H9 (cell line): ENCODE results near the gene LETM1. TPM values are rescaled to one million over a fixed set of nuclear protein-coding genes. Genes with fewer than 3 reads are reported as not detected.

ENCODE experiments used
- DNase-seq: peaks from one replicate; pipeline ENCODE4 v3.0.0-alpha.2; 2017
- H2AFZ ChIP-seq: one replicate; pipeline ENCODE4 v1.6.1; 2013; ENCODE audit warnings: mild to moderate bottlenecking, low read length, control low read depth, moderate library complexity
- H2AK5ac ChIP-seq: 2 replicates; pipeline ENCODE4 v1.6.1; 2013; ENCODE audit warnings: low read length, control low read depth, mixed read lengths; ENCODE audit not compliant: insufficient read length
- H2BK120ac ChIP-seq: one replicate; pipeline ENCODE4 v1.6.1; 2013; ENCODE audit warnings: low read depth, mild to moderate bottlenecking, low read length, control low read depth, inconsistent platforms; ENCODE audit not compliant: poor library complexity, severe bottlenecking
- H2BK12ac ChIP-seq: 2 replicates; pipeline ENCODE4 v1.6.1; 2013; ENCODE audit warnings: low read length, control low read depth, mixed read lengths, low read depth; ENCODE audit not compliant: insufficient read length
- H2BK15ac ChIP-seq: 2 replicates; pipeline ENCODE4 v1.6.1; 2013; ENCODE audit warnings: low read depth, low read length, control low read depth
- H2BK20ac ChIP-seq: one replicate; pipeline ENCODE4 v1.6.1; 2013; ENCODE audit warnings: low read depth, mild to moderate bottlenecking, low read length, control low read depth, inconsistent platforms; ENCODE audit not compliant: poor library complexity, severe bottlenecking
- H2BK5ac ChIP-seq: 2 replicates; pipeline ENCODE4 v1.6.1; 2013; ENCODE audit warnings: low read length, control low read depth, mixed read lengths; ENCODE audit not compliant: insufficient read length
- H3K14ac ChIP-seq: 2 replicates; pipeline ENCODE4 v1.6.1; 2013; ENCODE audit warnings: low read length, control low read depth; ENCODE audit not compliant: insufficient read depth
- H3K18ac ChIP-seq: 2 replicates; pipeline ENCODE4 v1.6.1; 2013; ENCODE audit warnings: low read depth, mild to moderate bottlenecking, mixed read lengths, low read length, control low read depth; ENCODE audit not compliant: insufficient read length
- H3K23ac ChIP-seq: 2 replicates; pipeline ENCODE4 v1.6.1; 2013; ENCODE audit warnings: low read length, control low read depth, mixed read lengths, low read depth; ENCODE audit not compliant: insufficient read length
- H3K23me2 ChIP-seq: 2 replicates; pipeline ENCODE4 v1.6.1; 2013; ENCODE audit warnings: low read depth, mild to moderate bottlenecking, mixed read lengths, low read length, control low read depth; ENCODE audit not compliant: insufficient read length, poor library complexity, severe bottlenecking
- H3K27ac ChIP-seq: 2 replicates; pipeline ENCODE4 v1.5.1; 2013; ENCODE audit warnings: low read length, control low read depth, mixed read lengths, low read depth; ENCODE audit not compliant: insufficient read length
- H3K27me3 ChIP-seq: 2 replicates; pipeline ENCODE4 v1.6.1; 2013; ENCODE audit warnings: low read length, control low read depth, inconsistent platforms; ENCODE audit not compliant: insufficient read depth
- H3K4ac ChIP-seq: 2 replicates; pipeline ENCODE4 v1.6.1; 2013; ENCODE audit warnings: low read depth, mild to moderate bottlenecking, control low read depth, inconsistent platforms, low read length, moderate library complexity
- H3K4me1 ChIP-seq: 2 replicates; pipeline ENCODE4 v1.6.1; 2013; ENCODE audit warnings: low read length, control low read depth, inconsistent platforms; ENCODE audit not compliant: insufficient read depth
- H3K4me2 ChIP-seq: 2 replicates; pipeline ENCODE4 v1.6.1; 2013; ENCODE audit warnings: low read length, control low read depth, mixed read lengths; ENCODE audit not compliant: insufficient read length, insufficient read depth
- H3K56ac ChIP-seq: 2 replicates; pipeline ENCODE4 v1.6.1; 2013; ENCODE audit warnings: low read depth, mild to moderate bottlenecking, mixed read lengths, low read length, control low read depth; ENCODE audit not compliant: insufficient read length
- H3K79me1 ChIP-seq: 2 replicates; pipeline ENCODE4 v1.6.1; 2013; ENCODE audit warnings: low read depth, mild to moderate bottlenecking, moderate library complexity, low read length, control low read depth, inconsistent platforms; ENCODE audit not compliant: insufficient read depth, poor library complexity, severe bottlenecking
- H3K79me2 ChIP-seq: 2 replicates; pipeline ENCODE4 v1.6.1; 2013; ENCODE audit warnings: low read length, control low read depth, inconsistent platforms; ENCODE audit not compliant: insufficient read depth
- H3K9ac ChIP-seq: 2 replicates; pipeline ENCODE4 v1.6.1; 2013; ENCODE audit warnings: low read length, control low read depth, mixed read lengths; ENCODE audit not compliant: insufficient read length; ENCODE audit errors: extremely low read depth
- H3K9me3 ChIP-seq: one replicate; pipeline ENCODE4 v1.6.1; 2013; ENCODE audit warnings: low read depth, low read length, inconsistent platforms; ENCODE audit not compliant: control insufficient read depth
- H3T11ph ChIP-seq: one replicate; pipeline ENCODE4 v1.6.1; 2013; ENCODE audit warnings: mild to moderate bottlenecking, low read length, control low read depth, inconsistent platforms
- H4K20me1 ChIP-seq: one replicate; pipeline ENCODE4 v1.6.1; 2013; ENCODE audit not compliant: control insufficient read depth, insufficient read length, insufficient read depth
- H4K5ac ChIP-seq: 2 replicates; pipeline ENCODE4 v1.6.1; 2013; ENCODE audit warnings: low read depth, mild to moderate bottlenecking, mixed read lengths, low read length, control low read depth; ENCODE audit not compliant: insufficient read length
- H4K8ac ChIP-seq: replicated peaks from 2 replicates; pipeline ENCODE4 v1.6.1; 2013; ENCODE audit warnings: low read length, control low read depth, mixed read lengths, low read depth; ENCODE audit not compliant: insufficient read length
- H4K91ac ChIP-seq: 2 replicates; pipeline ENCODE4 v1.6.1; 2013; ENCODE audit warnings: low read depth, mild to moderate bottlenecking, moderate library complexity, mixed read lengths, low read length, control low read depth; ENCODE audit not compliant: insufficient read length
- H3K27ac Mint-ChIP-seq, 3 experiments: 2 replicates in 2 of 3; 3 replicates in 1 of 3; pipeline ENCODE4 v1.8.0; 2020 to 2021; ENCODE audit warnings: mixed read lengths in 3 of 3, mild to moderate bottlenecking in 1 of 3, moderate library complexity in 1 of 3
- H3K27me3 Mint-ChIP-seq: 2 replicates; pipeline ENCODE4 v1.8.0; 2021; ENCODE audit warnings: low read depth, mild to moderate bottlenecking, moderate library complexity, mixed read lengths
- H3K36me3 Mint-ChIP-seq, 3 experiments: 2 replicates in 2 of 3; 3 replicates in 1 of 3; pipeline ENCODE4 v1.8.0; 2020 to 2021; ENCODE audit warnings: low read depth in 3 of 3, mixed read lengths in 3 of 3; ENCODE audit not compliant: insufficient read depth in 1 of 3
- H3K4me1 Mint-ChIP-seq, 2 experiments: 2 replicates each; pipeline ENCODE4 v1.8.0; 2020; ENCODE audit warnings: mixed read lengths in 2 of 2
- H3K4me3 Mint-ChIP-seq, 2 experiments: 2 replicates in 1 of 2; 3 replicates in 1 of 2; pipeline ENCODE4 v1.8.0; 2020 to 2021; ENCODE audit warnings: mild to moderate bottlenecking in 2 of 2, mixed read lengths in 2 of 2, moderate library complexity in 1 of 2
- H3K9me3 Mint-ChIP-seq, 2 experiments: 2 replicates in 1 of 2; 3 replicates in 1 of 2; pipeline ENCODE4 v1.8.0; 2020; ENCODE audit warnings: mild to moderate bottlenecking in 2 of 2, mixed read lengths in 2 of 2, moderate library complexity in 1 of 2
- WGBS: extraction: QIAGEN DNeasy Blood & Tissue Kit; methylation state at CpG from one replicate; pipeline ENCODE4 v1.1.7; 2013; ENCODE audit warnings: missing lambda C conversion rate, low lambda C conversion rate, mixed read lengths; ENCODE audit not compliant: insufficient read length; ENCODE audit errors: extremely low coverage; 5-methylcytosine and 5-hydroxymethylcytosine counted together
- total RNA-seq: library from RNA; stranded (reverse); gene quantifications from 2 replicates; pipeline ENCODE4 v1.2.1, GENCODE V29; 2021
- TF ChIP-seq, protein P1 (sequence below): fragments of 200-600 bp; sonication (generic); conservative IDR thresholded peaks from 3 replicates; pipeline ENCODE4 v1.8.0; 2021; ENCODE audit warnings: antibody characterized with exemption, mild to moderate bottlenecking

LETM1 gene
- total RNA-seq, 1 experiment from 2014 or later: 43.4 TPM

DNA sequence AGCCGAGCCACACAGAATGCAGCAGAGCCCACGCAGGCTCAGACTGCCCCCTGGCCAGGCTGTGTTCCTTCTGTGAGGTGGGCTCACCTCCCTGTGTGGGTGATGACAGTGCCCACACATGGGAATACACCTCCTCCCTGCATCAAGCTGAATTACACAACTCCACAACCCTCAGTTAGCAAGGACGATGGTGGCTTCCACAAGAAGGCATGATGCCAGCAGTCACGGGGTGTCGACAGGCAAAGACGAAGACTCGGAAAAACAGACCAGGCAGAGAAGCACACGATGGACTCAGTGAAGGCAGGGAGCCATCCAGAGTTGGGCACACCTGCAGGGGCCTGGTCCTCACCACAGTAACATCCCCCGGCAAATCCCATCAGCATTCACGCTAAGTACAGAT is 12.1 kb downstream of the LETM1 start:
- TF ChIP-seq, protein P1, sequence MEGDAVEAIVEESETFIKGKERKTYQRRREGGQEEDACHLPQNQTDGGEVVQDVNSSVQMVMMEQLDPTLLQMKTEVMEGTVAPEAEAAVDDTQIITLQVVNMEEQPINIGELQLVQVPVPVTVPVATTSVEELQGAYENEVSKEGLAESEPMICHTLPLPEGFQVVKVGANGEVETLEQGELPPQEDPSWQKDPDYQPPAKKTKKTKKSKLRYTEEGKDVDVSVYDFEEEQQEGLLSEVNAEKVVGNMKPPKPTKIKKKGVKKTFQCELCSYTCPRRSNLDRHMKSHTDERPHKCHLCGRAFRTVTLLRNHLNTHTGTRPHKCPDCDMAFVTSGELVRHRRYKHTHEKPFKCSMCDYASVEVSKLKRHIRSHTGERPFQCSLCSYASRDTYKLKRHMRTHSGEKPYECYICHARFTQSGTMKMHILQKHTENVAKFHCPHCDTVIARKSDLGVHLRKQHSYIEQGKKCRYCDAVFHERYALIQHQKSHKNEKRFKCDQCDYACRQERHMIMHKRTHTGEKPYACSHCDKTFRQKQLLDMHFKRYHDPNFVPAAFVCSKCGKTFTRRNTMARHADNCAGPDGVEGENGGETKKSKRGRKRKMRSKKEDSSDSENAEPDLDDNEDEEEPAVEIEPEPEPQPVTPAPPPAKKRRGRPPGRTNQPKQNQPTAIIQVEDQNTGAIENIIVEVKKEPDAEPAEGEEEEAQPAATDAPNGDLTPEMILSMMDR: no peak
- H4K20me1 ChIP-seq: no peaks in the 10 kb centered on the region
- no peak overlapping the region for H2BK120ac ChIP-seq
- H2BK5ac ChIP-seq: no peak overlapping the region
- H4K8ac ChIP-seq: no peak overlapping the region
- no peak overlapping the region for H3K4ac ChIP-seq
- H3K9ac ChIP-seq: no peak overlapping the region
- H3T11ph ChIP-seq: no peak overlapping the region
- H3K79me2 ChIP-seq: no peaks in the 10 kb centered on the region
- DNase-seq: no peak
- no peak overlapping the region for H3K4me2 ChIP-seq
- H2AK5ac ChIP-seq: no peak overlapping the region
- no peak overlapping the region for H3K14ac ChIP-seq
- H3K4me3 Mint-ChIP-seq: no peak overlapping the region
- no peak overlapping the region for H2BK20ac ChIP-seq
- no peaks in the 10 kb centered on the region for H3K4me1 Mint-ChIP-seq
- no CpG with 5 or more reads among the region's 10 CpGs for WGBS
- no peak overlapping the region for H3K23ac ChIP-seq
- no peaks in the 10 kb centered on the region for H3K9me3 ChIP-seq
- H3K4me1 ChIP-seq: no peaks in the 10 kb centered on the region
- H3K9me3 Mint-ChIP-seq: no peaks in the 10 kb centered on the region
- no peak overlapping the region for H2BK12ac ChIP-seq
- H3K23me2 ChIP-seq: no peaks in the 10 kb centered on the region
- H3K56ac ChIP-seq: no peak overlapping the region
- no peak overlapping the region for H4K5ac ChIP-seq
- H3K36me3 Mint-ChIP-seq: peaks cover 23 to 61% (median 42%) of the 10 kb centered on the region in 3 experiments; a peak in 6 of 7 replicates
- no peak overlapping the region for H3K27ac ChIP-seq
- no peak overlapping the region for H4K91ac ChIP-seq
- H2BK15ac ChIP-seq: no peak overlapping the region
- H3K27ac Mint-ChIP-seq: peak overlapping the region in 2 of 3 experiments; percentile 20 to 27; a peak in 1 of 7 replicates
- H2AFZ ChIP-seq: no peak overlapping the region
- no peaks in the 10 kb centered on the region for H3K79me1 ChIP-seq
- no peaks in the 10 kb centered on the region for H3K27me3 Mint-ChIP-seq
- H3K18ac ChIP-seq: no peak overlapping the region
- H3K27me3 ChIP-seq: no peaks in the 10 kb centered on the region
